ENCODE data around the gene PAQR9. TPM values are rescaled to one million over a fixed set of nuclear protein-coding genes. Genes with fewer than 3 reads are reported as not detected.

Gene PAQR9
- total and polyA plus RNA-seq, 9 donors, result 0.05 to 0.23 (median 0.08) TPM; not detected in 6

GRCh38 chr3:142983318-142983717, 19.8 kb upstream of the PAQR9 start:
- no peak overlapping the region for H3K4me3 ChIP-seq (ENCODE audit: low read length)
- no peaks in the 10 kb centered on the region for H3K9me3 ChIP-seq (replicated peaks; ENCODE audit: control insufficient read depth, low read depth, low read length)
- no peaks in the 10 kb centered on the region for H3K4me1 ChIP-seq (ENCODE audit: control insufficient read depth, insufficient read depth, low read length)
- WGBS (ENCODE audit: insufficient coverage), result 83% methylated on average over 1 of the region's 2 CpGs
- peaks cover 4% of the 10 kb centered on the region for H3K27me3 ChIP-seq (ENCODE audit: control insufficient read depth, insufficient read depth, low read length)
- no peaks in the 10 kb centered on the region for H3K36me3 ChIP-seq (ENCODE audit: control insufficient read depth, insufficient read depth, low read length)
- DNase-seq, result no peak
- no peak overlapping the region for H3K27ac ChIP-seq (ENCODE audit: low read length)

DNA sequence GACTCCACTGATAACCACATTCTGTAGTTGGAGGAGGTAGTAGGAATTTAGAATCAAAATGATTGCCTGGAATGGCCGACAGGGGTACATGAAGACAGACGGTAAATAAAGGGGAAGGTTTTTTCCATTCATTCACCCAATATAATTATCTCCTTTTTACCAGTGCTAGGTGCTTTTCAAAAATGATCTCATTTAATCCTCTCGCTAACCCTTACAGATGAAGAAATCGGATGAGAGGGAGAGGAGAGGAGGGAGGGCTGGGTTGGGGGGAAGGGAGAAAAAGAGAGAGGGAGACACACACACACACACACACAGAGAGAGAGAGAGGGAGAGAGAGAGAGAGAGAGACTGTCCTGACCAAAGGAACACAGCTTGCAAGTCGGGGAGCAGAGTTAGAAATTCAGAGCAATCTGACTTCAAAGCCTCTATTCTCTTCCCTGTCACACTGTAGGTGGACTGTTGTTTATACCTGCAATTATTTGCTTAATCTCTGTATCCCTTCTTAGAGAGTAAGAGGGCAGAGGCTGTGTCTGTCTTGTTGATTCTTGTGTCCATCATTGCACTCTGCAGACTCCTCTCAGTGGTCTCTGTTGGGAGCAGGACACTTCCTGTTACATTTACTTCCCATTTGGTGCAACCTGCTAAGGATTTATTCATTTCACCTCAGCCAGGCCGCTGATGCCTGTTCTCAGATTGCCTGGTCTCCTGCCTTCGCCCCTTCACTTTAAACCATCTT, 18.7 kb upstream of the PAQR9 start:
- 83% methylated on average over 1 of the region's 7 CpGs for WGBS (ENCODE audit: insufficient coverage)

GRCh38 chr3:142981108-142981507, 17.6 kb upstream of the PAQR9 start:
- no peak for DNase-seq
- no peak overlapping the region for H3K27ac ChIP-seq (ENCODE audit: low read length)
- H3K4me1 ChIP-seq (ENCODE audit: control insufficient read depth, insufficient read depth, low read length), result no peaks in the 10 kb centered on the region
- WGBS (ENCODE audit: insufficient coverage), result 60% methylated on average over 1 of the region's 3 CpGs
- no peaks in the 10 kb centered on the region for H3K9me3 ChIP-seq (replicated peaks; ENCODE audit: control insufficient read depth, low read depth, low read length)
- no peaks in the 10 kb centered on the region for H3K36me3 ChIP-seq (ENCODE audit: control insufficient read depth, insufficient read depth, low read length)
- peaks cover 4% of the 10 kb centered on the region for H3K27me3 ChIP-seq (ENCODE audit: control insufficient read depth, insufficient read depth, low read length)
- no peak overlapping the region for H3K4me3 ChIP-seq (ENCODE audit: low read length)

More for the DNA sequence above, 18.7 kb upstream of the PAQR9 start:
- DNase-seq, result no peak
- H3K36me3 ChIP-seq (ENCODE audit: control insufficient read depth, insufficient read depth, low read length), result no peaks in the 10 kb centered on the region
- H3K9me3 ChIP-seq (replicated peaks; ENCODE audit: control insufficient read depth, low read depth, low read length), result no peaks in the 10 kb centered on the region
- peaks cover 4% of the 10 kb centered on the region for H3K27me3 ChIP-seq (ENCODE audit: control insufficient read depth, insufficient read depth, low read length)
- no peaks in the 10 kb centered on the region for H3K4me1 ChIP-seq (ENCODE audit: control insufficient read depth, insufficient read depth, low read length)
- no peak overlapping the region for H3K27ac ChIP-seq (ENCODE audit: low read length)
- no peak overlapping the region for H3K4me3 ChIP-seq (ENCODE audit: low read length)

GRCh38 chr3:142977399-142977728, 13.9 kb upstream of the PAQR9 start:
- no CpG with 5 or more reads among the region's 1 CpG for WGBS (ENCODE audit: insufficient coverage)
- no peak for DNase-seq
- H3K27ac ChIP-seq (ENCODE audit: low read length), result no peak overlapping the region

GRCh38 chr3:142976621-142977398, 13.3 kb upstream of the PAQR9 start:
- H3K27ac ChIP-seq (ENCODE audit: low read length), result no peak overlapping the region
- WGBS (ENCODE audit: insufficient coverage), result 11% methylated on average over 2 of the region's 8 CpGs
- peaks cover 2% of the 10 kb centered on the region for H3K27me3 ChIP-seq (ENCODE audit: control insufficient read depth, insufficient read depth, low read length)
- no peaks in the 10 kb centered on the region for H3K36me3 ChIP-seq (ENCODE audit: control insufficient read depth, insufficient read depth, low read length)
- no peaks in the 10 kb centered on the region for H3K9me3 ChIP-seq (replicated peaks; ENCODE audit: control insufficient read depth, low read depth, low read length)
- no peaks in the 10 kb centered on the region for H3K4me1 ChIP-seq (ENCODE audit: control insufficient read depth, insufficient read depth, low read length)
- peak; percentile 66 for DNase-seq
- H3K4me3 ChIP-seq (ENCODE audit: low read length), result no peak overlapping the region

More at GRCh38 chr3:142977399-142977728, 13.9 kb upstream of the PAQR9 start:
- Histone ChIP-seq H3K4me3 (ENCODE audit: low read length) (no peak overlapping the region), H3K9me3 (replicated peaks; ENCODE audit: control insufficient read depth, low read depth, low read length) (no peaks in the 10 kb centered on the region), H3K4me1 (ENCODE audit: control insufficient read depth, insufficient read depth, low read length) (no peaks in the 10 kb centered on the region), H3K36me3 (ENCODE audit: control insufficient read depth, insufficient read depth, low read length) (no peaks in the 10 kb centered on the region), H3K27me3 (ENCODE audit: control insufficient read depth, insufficient read depth, low read length) (no peaks in the 10 kb centered on the region)

DNA sequence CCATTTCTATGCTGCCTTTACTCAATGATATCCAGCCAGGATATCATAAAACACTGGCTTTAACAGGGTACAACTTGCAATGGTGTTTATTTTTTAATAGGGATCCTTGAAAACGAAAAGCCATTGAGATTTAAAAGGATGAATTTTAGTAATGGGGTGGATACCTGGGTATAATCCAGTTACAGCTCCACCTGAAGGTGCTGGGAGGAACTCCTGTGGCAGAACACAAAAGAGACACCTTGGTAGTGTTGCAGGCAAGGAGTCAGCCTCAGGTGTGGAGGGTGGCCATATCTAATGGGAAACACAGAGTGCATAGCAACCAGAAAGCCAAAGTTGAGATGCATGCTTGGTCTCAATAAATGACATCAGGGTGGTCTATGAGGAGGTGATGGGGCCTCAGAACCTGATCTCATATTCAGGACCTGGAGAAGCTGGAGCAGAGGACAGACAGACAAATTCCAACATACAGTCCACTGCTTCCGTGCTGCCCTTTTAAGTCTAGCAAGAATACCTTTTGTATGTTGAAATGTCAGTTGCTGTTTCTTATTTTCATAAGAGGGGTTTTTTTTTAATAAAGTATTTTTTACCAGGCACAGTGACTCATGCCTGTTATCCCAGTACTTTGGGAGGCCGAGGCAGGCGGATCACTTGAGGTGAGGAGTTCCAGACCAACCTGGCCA, 12.0 kb upstream of the PAQR9 start:
- Histone ChIP-seq H3K36me3 (ENCODE audit: control insufficient read depth, insufficient read depth, low read length) (no peaks in the 10 kb centered on the region), H3K27me3 (ENCODE audit: control insufficient read depth, insufficient read depth, low read length) (peaks cover 2% of the 10 kb centered on the region), H3K4me3 (ENCODE audit: low read length) (no peak overlapping the region), H3K4me1 (ENCODE audit: control insufficient read depth, insufficient read depth, low read length) (no peaks in the 10 kb centered on the region), H3K27ac (ENCODE audit: low read length) (no peak overlapping the region), H3K9me3 (replicated peaks; ENCODE audit: control insufficient read depth, low read depth, low read length) (no peaks in the 10 kb centered on the region)
- 100% methylated on average over 1 of the region's 4 CpGs for WGBS (ENCODE audit: insufficient coverage)
- DNase-seq, result no peak

DNA sequence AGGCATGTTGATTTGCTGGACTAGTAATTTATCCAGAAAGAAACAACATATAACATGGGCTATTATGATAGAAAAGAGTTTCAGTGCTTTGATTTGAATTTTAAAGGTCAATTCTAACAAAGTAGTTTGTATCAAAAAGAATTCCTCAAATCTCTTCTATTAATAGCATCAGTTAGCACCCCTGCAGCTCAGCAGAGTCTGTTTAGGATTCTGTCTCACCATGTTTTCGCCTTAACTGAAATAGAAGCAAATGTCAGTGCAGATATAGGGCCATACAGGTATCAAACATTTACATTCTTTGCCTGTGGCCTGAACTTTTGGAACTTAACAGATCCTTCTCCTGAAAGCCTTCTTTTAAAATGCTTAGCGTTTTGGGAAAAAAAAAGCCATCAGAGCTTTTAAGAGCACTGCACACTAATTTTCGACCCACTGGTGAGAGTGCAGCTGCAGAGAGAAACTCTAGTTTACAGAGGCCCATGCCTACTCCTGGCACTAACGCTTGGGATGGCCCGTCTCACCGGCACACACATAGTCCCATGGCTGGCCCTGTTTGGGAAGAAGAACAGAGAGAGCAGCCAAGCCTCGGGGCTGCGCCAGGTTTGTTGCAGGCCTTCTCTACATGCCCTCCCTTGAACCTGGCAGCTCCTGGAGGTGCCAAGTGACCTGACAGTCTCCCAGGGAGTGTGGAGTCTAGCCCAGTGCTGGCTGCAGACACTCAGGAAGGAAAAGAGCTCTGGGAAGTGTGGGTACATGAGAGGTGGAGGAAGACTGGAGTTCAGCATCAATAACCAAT, 9.9 kb upstream of the PAQR9 start:
- 74% methylated on average over 7 of the region's 8 CpGs for WGBS (ENCODE audit: insufficient coverage)

GRCh38 chr3:142972092-142972753, 8.7 kb upstream of the PAQR9 start:
- H3K4me1 ChIP-seq (ENCODE audit: control insufficient read depth, insufficient read depth, low read length), result no peaks in the 10 kb centered on the region
- H3K27me3 ChIP-seq (ENCODE audit: control insufficient read depth, insufficient read depth, low read length), result peaks cover 11% of the 10 kb centered on the region
- H3K4me3 ChIP-seq (ENCODE audit: low read length), result no peak overlapping the region
- H3K27ac ChIP-seq (ENCODE audit: low read length), result no peak overlapping the region
- DNase-seq, result no peak
- WGBS (ENCODE audit: insufficient coverage), result 59% methylated on average over 3 of the region's 7 CpGs
- H3K9me3 ChIP-seq (replicated peaks; ENCODE audit: control insufficient read depth, low read depth, low read length), result no peaks in the 10 kb centered on the region
- H3K36me3 ChIP-seq (ENCODE audit: control insufficient read depth, insufficient read depth, low read length), result no peaks in the 10 kb centered on the region

More for the DNA sequence above, 9.9 kb upstream of the PAQR9 start:
- no peak for DNase-seq
- Histone ChIP-seq H3K36me3 (ENCODE audit: control insufficient read depth, insufficient read depth, low read length) (no peaks in the 10 kb centered on the region), H3K27ac (ENCODE audit: low read length) (no peak overlapping the region), H3K4me3 (ENCODE audit: low read length) (no peak overlapping the region), H3K4me1 (ENCODE audit: control insufficient read depth, insufficient read depth, low read length) (no peaks in the 10 kb centered on the region), H3K9me3 (replicated peaks; ENCODE audit: control insufficient read depth, low read depth, low read length) (no peaks in the 10 kb centered on the region), H3K27me3 (ENCODE audit: control insufficient read depth, insufficient read depth, low read length) (peaks cover 7% of the 10 kb centered on the region)

GRCh38 chr3:142971431-142971830, 8.0 kb upstream of the PAQR9 start:
- Histone ChIP-seq H3K27me3 (ENCODE audit: control insufficient read depth, insufficient read depth, low read length) (peaks cover 14% of the 10 kb centered on the region), H3K4me3 (ENCODE audit: low read length) (no peak overlapping the region), H3K9me3 (replicated peaks; ENCODE audit: control insufficient read depth, low read depth, low read length) (no peaks in the 10 kb centered on the region), H3K36me3 (ENCODE audit: control insufficient read depth, insufficient read depth, low read length) (no peaks in the 10 kb centered on the region), H3K4me1 (ENCODE audit: control insufficient read depth, insufficient read depth, low read length) (no peaks in the 10 kb centered on the region), H3K27ac (ENCODE audit: low read length) (no peak overlapping the region)
- no peak for DNase-seq
- no CpG with 5 or more reads among the region's 3 CpGs for WGBS (ENCODE audit: insufficient coverage)
